Prostate gland (tissue), 2 donors: ENCODE measurements around the gene NUDT7.

ENCODE experiments used
- POLR2A ChIP-seq: fragments of 450-650 bp; IDR thresholded peaks from one replicate; pipeline ENCODE4 v1.6.1; 2016; ENCODE audit warnings: antibody characterized with exemption, mild to moderate bottlenecking
- POLR2AphosphoS5 ChIP-seq: sonication (generic); formaldehyde crosslinking; IDR thresholded peaks from one replicate; pipeline ENCODE4 v1.6.1; 2017; ENCODE audit warnings: antibody characterized with exemption
- TF ChIP-seq, protein P1 (sequence below), 4 experiments: fragments of 200-600 bp in 2 of 4; fragments of 450-650 bp in 2 of 4; sonication (generic) in 2 of 4; IDR thresholded peaks; 1 replicate in 3 of 4; 2 replicates in 1 of 4; pipeline ENCODE4 v1.5.1; 2016 to 2019; ENCODE audit warnings: antibody characterized with exemption in 4 of 4, mild to moderate bottlenecking in 2 of 4, moderate library complexity in 2 of 4

- TF ChIP-seq POLR2A (no peak), POLR2AphosphoS5 (no peak)
- TF ChIP-seq, protein P1, sequence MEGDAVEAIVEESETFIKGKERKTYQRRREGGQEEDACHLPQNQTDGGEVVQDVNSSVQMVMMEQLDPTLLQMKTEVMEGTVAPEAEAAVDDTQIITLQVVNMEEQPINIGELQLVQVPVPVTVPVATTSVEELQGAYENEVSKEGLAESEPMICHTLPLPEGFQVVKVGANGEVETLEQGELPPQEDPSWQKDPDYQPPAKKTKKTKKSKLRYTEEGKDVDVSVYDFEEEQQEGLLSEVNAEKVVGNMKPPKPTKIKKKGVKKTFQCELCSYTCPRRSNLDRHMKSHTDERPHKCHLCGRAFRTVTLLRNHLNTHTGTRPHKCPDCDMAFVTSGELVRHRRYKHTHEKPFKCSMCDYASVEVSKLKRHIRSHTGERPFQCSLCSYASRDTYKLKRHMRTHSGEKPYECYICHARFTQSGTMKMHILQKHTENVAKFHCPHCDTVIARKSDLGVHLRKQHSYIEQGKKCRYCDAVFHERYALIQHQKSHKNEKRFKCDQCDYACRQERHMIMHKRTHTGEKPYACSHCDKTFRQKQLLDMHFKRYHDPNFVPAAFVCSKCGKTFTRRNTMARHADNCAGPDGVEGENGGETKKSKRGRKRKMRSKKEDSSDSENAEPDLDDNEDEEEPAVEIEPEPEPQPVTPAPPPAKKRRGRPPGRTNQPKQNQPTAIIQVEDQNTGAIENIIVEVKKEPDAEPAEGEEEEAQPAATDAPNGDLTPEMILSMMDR (IDR thresholded peaks at IDR 0.05): no peak
Measured at GRCh38 chr16:77739559-77739892, 17.2 kb downstream of the NUDT7 start.
